Peyer's patch (tissue), 4 donors: ENCODE data around the gene PCK2.

Experiments
- CTCF ChIP-seq, 6 experiments: fragments of 450-650 bp in 4 of 6; fragments of 200-600 bp in 2 of 6; sonication (generic) in 1 of 6; IDR thresholded peaks; one replicate each; pipeline ENCODE4 v1.5.1; 2017 to 2019; ENCODE audit warnings: antibody characterized with exemption in 6 of 6, mild to moderate bottlenecking in 3 of 6, moderate library complexity in 1 of 6
- POLR2A ChIP-seq, 2 donors: fragments of 450-650 bp; IDR thresholded peaks; one replicate each; pipeline ENCODE4 v1.5.1; 2017; ENCODE audit warnings: antibody characterized with exemption in 2 of 2, mild to moderate bottlenecking in 2 of 2, moderate library complexity in 2 of 2

- no peak for TF ChIP-seq CTCF (IDR thresholded peaks at IDR 0.05)
- TF ChIP-seq POLR2A (IDR thresholded peaks at IDR 0.05), result no peak
Measured at GRCh38 chr14:24150567-24150966, 56.5 kb downstream of the PCK2 start.
